ENCODE measurements around the gene MAN1C1.
"Not testable (repeated sequence)": the region's sequence is repeated elsewhere in the genome, so short reads cannot be mapped to it uniquely, and the experiment has no call there.

The MAN1C1 gene

DNA sequence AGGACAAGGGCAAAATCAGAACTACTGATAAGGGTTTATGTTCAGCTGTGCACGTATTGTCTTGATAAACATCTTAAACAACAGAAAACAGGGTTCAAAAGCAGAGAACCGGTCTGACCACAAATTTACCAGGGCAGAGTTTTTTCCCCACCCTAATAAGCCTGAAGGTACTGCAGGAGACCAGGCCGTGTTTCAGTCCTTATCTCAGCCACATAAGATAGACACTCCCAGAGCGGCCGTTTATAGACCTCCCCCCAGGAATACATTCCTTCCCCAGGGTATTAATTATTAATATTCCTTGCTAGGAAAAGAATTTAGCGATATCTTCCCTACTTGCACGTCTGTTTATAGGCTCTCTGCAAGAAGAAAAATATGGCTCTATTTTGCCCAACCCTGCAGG is 19.6 kb downstream of the MAN1C1 start:
- not testable (repeated sequence) for DNase-seq

DNA sequence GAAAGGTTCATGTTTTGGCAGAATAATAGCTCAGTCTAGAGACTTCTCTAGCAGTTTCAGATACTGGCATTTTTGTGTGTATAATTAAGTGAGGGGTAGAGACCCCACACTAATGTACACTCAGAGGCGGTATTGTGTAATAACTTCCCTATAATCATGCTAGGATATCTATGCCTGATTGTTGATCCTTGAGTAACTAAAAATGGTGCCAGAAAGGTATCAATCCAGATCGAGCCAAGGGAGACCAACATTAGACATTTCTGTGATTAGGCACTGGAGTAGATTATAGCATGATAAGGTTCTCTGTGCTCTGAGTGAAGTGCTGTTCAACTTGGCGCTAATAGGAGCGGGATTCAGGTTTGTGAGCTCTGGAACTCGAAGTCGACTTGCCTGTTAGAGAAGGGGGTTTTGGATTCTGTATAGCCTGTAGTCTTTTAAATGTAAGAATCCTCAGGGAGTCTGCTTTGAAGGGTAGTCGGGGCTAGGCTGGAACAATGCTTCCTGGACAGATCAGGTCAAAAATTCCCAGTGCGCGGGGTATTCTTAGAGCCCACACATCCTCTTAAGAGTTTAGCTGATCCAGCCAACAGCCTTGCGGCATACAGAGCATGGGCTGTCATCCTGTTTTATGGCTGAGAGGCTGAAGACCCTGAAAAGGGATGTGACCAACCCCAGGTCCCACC is 24.2 kb downstream of the MAN1C1 start:
- no peak for DNase-seq

DNA sequence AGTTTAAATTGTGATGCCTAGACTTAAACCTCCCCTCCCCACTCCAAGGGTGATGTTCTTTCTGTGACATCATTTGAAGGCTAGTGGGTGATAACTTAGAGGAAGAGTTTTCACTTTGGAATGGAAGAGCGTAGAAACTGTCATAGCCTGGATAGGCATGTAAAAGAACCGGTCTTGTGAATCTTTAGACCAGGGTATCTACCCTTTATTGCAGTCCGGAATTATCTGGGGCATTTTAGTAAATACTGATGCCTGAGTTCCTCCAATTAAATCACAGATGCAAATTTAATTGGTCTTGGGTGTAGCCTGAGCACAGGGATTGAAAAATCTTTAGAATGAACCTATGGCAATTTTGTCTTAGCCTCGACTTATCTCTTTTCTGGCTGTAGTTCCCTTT is 24.7 kb downstream of the MAN1C1 start:
- no peak for DNase-seq

DNA sequence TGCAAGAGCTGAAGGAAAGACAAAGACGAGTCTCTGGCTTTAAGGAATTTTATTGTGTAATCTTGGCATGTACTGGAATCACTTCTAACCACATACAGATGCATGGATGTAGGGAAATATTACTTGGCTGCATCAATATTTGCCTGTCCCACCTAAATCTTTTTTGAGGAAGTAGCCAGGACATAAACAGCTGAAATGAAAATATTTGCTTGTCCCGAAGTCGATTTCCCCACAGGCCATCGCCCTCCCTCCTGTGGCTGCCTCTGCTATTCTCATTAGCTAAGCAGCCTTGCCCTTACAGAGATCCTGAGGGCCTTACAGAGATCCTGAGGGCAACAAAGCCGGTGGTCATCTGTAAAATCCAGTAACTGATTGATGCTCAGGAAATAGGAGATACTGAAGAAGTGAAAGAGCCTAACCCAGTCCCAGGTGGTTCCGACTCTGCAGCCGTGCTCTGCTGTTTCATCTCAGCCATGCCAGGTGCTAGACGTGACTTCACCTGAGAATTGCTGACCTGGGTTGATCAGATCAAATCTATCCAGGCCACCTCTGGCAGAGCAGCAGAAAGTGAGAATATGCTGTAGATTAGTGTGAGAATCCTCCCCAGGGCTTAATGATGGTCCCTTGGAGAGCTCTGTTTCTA is 25.5 kb downstream of the MAN1C1 start:
- DNase-seq, result no peak

DNA sequence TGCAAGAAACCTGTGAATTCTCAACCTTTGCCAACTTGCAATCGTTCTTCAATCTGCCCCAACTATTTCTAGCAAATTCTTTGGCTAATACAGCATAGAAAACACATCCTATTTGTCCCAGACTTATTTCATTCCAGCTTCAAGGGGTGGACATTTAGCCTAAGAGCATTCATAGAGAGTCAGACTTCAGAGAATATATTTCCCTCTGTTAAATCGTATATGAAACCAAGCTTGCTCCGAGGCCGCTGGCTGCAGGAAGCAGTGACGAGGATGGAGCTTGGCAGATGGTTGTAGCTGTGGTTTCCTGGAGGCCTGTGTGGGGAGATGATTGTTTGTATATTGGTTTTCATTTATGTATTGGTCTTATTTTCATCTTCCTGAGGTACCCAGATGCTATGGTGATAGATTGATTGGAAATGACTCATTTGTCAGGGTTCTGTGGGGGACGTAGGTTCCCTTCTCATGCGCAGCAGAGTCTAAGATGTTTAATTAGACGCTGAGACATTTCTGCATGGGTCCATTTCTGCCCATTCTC is 26.1 kb downstream of the MAN1C1 start:
- peak; percentile 37 for DNase-seq

DNA sequence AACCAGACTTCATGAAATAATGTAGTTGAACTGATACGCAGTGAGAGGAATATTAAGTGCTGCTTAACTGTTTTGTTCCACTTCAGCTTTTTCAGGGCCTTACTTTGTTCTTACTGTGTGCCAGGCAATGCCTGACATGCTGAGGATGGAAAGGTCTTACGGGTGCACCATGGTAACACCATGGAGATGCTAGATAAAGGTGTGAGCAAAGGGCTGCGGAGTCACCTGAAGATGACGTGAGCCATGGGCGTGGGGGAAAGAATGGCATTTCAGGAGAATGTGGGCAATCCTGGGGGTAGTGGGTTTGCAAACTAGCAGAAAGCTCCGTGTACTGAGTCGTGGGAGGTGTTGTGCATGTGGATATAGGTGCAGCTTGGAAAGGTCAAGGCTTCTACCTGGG is 27.3 kb downstream of the MAN1C1 start:
- no peak for DNase-seq

DNA sequence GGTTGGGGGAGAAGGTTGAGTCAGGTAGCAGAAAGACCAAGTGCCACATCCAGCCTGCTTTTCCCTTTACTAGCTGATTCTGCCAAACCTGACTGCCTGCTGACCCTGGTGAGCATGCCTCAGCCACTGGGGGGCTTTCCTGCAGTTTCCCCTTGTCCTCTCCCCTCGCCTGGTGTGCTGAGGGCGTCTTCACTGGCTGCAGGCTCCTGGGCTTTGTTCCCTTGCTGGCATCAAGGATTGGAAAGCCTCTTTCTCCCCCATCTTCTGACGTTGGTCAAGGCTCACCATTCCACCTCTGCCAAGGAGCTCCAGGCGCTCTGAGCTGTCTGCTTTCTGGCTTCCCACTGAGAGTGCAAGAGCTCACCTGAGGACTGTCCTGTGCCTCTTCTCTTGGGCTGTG is 28.4 kb downstream of the MAN1C1 start:
- no peak for DNase-seq

DNA sequence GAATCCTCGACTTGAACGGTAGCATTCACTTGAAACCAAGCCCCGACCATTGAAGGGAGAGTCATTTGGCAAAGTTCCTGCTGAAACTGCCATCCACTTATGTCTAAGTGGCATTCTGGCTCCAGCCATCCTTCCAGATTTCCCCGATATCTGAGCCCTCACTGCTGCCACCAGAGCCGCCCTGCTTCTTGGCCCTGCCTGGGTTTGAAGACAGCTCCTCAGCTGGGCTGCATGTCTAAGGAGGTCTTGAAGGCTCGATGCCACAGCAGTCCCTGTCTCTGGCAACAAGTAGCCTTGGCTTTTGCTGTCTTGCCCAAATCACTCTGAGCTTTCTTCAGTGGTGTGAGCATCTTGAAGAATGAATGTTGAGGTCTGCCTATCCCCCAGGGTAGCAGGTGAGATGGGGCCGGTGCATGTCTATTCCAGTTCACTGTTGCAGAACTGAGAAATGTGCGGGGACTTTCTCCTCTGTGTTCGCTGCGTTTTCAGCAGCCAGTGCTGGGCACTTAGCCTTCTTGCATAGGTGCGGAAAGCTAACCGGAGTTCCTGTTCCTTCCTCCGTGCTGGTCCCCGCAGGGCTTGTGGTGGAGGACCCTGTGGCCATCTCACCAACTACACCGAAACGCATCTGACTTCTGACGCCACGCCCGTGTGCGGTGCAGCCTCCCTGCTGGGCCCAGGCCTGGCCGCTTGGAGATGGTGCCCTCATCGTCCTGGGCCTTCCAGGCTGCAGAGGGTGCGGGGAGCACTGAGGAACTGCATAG is 29.2 kb downstream of the MAN1C1 start:
- DNase-seq, result no peak

DNA sequence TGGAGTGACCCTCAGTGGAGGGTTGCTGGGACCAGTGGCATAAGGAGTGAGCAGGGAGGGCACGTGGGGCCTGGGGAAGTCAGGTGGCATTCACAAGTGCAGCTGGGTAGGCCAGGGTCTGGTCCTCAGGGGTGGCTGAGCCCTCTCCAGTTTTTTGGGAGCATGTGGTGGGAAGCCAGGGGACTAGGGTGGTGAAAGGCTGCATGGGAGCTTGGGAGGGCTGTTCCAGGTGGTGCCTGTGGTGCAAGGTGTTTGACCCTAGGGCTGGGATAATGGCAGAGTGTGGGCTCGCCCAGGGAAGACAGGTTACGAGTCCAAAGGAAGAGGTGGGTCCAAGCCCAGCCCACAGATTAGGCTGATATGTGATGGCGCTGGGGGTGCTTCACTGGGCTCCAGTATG is 30.5 kb downstream of the MAN1C1 start:
- DNase-seq, result no peak

DNA sequence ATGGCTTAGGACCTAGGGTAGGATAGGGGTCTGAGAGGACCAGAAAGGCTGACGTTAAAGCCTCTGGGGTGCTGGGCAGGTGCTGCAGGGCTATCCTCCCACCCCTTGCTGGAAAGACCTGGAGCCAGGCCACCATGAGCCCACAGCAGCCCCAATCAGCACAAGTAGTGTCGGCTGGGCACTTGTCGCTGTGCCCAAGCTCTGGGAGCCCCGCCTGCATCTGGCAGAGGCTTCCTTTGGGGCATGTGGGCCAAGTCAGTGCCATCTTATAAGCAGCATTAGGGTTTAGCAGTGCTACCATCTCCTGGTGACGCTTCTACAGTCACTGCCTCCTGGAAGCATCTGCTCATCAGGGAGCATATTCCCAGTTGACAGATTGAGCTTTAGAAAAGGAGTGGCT is 31.3 kb downstream of the MAN1C1 start:
- DNase-seq, result no peak

DNA sequence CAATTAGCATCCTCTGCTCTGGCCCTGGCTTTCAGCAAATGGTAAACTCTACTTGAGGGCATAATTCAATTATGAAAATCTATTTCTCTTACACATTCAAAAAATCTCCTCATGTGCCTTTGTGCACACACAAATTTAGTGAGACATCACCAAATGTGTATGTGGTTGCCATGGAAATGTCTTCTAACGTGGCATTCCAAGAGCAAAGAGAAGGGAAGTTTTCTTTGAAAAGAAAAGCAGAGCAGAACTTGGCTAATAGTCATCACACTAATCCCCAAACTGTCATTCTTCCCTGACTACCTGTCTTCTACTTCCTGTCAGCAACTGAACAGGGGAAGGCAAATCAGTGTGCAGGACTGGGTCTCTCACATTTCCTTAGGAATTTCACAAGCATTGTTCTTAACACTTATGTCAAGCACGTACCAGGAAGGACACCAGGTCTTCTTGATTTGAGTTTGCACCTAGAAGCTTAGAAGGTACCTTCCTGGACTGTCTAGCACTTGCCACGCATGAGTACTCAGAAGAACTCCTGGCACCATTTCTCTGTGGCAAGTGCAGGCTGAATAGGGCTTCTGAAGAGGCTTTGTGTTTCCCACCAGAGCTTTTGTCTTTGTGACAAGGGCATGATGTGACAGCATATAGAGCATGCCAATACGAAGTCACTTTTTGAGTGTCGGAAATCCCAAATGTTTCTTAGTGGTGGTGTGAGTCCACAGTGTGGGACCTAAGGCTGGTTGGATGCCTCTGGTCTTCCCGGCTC is 32.3 kb downstream of the MAN1C1 start:
- DNase-seq, result no peak

DNA sequence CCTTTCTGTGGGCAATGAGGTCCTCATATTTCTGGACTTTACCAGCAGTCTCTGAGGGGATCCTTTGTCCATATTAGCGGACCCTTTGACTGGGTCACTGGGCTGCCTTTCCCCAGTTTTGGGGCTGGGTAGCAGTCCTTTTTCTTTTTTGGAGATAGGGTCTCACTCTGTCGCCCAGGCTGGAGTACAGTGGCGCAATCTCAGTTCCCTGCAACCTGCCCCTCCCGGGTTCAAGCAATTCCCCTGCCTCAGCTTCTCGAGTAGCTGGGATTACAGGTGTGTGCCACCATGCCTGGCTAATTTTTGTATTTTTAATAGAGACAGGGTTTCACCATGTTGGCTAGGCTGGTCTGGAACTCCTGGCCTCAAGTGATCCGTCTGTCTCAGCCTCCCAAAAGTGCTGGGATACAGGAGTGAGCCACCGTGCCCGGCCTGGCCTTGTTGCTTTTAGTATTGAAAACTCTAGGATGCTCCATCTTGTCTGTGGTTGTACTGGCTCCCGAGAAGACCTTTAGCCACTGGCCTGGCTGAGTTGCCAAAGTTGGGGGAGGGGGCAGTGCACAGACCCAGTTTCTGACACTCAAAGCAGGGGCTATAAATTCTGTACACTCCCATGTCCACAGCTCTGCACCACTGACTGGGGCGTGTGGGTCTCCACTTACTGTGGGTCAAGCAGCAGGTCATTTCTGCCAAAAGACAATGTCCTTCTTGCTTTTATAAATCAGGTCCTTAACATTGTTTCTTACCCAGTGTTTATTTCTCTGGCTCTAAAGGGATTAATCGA is 33.1 kb downstream of the MAN1C1 start:
- no peak for DNase-seq

DNA sequence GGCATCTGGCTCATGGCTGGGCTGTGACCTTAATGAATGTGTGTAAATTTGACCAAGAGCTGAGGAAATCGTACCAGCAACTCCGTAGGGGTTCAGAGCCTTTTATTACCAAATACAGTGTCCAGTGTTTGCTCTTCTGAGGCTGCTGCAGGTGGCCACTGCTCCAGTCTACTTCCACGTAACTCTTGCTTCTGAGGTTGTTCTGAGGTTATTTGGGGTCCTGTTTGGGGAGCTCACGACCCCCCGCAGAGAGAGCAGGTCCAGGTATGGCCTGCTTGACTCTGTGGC is 33.6 kb downstream of the MAN1C1 start:
- no peak for DNase-seq

DNA sequence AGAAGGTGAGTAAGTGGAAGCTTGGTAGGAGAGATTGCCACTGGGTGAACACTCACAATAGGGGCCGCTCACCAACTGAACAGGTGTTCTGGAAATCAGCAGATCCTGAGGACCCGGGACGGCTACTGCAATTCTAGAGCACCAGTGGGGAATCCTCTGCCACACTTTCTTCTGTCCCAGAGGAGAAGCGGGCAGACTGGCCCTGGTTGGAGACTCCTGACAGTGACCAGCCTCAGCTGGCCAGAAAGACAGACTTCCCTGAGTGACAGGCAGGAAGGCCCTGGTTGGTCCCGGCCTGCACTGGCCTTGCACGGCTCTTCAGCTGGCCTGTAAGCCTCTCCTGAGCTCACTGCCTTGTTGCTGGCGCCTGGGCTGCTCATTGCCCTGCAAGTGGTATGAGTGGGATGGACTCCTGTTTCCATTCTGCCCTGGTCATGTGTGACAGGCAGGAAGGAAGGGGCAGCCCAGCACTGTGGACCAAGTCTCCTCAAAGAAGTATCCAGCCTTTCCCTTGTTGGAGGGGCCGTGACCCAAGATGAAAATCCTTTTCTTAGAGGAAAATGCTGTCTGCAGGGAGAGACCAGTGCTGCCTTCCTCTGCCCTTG is 34.5 kb downstream of the MAN1C1 start:
- no peak for DNase-seq

DNA sequence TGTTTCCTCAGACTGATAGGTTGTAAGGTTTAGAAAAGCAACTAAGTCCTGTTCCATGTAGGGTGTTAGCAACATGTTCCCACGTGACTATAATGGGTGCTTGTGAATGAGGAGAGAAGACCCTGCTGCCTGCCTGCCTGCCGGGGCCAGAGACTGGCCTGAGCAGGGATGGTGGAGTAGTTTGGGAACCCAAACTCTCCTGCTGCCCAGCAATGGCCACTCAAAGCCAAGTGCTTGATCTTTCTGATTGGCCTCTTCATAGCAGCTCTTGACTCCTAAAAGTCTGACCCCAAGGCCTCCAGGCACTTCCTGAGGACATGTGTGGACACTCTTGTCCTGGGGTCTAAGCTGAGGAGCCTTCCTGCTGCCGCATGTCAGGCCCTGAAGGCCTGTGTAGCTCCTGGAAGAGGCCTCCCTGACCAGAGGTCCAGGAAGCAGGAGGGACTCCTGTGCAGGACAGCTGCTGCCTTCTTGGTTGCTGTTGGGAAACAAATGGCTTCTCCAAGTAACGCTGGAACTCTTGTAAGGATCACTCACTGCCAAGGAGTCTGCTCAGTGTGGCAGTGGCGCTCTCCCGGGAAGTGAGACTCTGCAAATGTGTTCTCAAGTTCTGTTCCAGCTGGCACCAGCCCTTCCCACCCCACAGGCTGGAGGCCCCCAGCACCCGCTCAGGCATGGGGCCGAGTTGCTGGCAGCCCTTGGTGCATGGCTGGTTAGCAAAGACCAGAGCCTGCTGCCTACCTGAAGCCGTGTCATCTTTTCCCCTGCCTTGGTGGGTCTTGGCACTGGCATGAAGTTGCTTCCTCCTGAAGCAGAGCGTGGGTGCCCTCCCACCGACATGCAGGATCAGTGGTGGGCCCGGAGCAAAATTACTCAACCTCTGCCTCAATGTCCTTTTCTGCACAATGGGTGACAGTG is 35.5 kb downstream of the MAN1C1 start:
- no peak for DNase-seq

DNA sequence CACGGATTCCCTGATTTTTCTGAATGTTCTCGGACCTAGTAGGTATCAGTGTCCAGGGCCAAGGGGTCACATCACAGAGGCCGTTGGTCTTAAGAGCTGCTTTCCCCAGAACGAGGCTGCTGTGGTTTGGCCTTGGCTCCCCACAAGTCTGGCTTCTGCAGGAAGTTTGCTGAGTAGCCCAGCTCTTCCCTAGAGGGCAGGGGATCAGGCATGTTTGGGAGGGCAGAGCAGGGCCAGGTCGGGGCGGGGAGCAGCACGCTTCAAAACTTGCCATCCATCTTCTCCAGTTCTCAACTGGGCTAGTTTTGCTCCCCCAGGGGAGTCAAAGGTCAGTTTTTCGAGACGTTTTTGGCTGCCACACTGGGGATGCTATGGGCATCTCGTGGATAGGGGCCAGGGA is 37.0 kb downstream of the MAN1C1 start:
- no peak for DNase-seq

DNA sequence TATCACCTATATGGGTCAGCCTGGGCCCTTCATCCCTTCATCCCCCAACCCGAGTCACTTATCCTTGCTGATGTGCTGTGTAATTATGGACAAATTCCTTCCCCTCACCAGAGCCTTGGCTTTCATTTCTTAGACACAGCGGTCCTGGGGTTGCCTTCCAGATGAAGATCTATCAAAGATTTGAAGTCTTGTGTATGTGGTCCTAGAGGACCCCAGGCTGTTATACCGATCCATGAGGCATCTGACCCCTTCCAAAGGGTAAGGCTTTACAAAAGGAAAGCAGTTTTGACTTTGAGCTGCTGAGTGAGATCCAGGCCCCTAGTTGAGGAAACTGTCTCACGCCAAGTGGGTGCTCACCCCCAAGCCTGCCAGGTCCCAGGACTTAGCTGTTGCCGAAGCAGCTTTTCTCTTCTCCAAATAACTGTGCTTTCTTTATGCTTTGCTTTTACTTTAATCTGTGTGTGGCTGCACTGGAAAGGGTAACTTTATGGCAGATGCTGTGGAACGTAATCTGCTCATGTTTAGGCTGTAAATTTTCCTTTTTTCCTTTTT is 37.6 kb downstream of the MAN1C1 start:
- no peak for DNase-seq

DNA sequence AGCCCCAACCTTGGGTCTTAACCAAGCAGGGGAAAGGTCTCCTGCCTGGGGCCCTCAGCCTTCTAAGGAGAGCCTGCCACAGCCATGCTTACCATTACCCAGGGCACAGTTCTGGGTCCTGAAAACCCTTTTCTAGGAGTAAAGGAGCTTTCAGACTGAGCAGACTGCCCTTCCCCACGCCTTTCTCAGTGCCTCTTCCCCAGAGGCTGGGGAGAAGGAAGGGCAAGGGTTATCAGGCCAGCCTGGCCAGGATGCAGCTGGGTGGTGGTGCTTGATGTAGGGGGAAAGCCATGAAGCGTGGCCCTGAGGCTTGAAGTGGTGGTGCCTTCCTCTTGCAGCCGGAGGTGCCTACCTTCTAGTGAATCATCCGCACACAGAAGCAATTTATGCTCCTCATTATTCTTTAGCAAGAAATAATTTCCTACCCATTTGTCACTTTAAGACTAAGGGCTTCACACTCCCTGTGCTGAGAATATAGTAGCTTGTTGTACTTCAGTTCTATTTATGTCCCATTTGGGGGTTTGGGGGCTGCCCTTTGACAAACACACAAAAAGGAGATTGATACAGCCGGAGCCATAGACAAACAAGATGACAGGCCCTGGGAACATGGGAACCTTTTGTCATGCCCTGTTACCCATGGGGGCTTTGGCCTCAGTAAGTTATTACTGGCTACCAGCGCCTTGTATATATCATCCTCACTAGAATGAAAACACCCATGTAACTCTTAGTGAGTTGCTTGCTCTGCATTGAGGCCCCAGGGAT is 40.7 kb downstream of the MAN1C1 start:
- no peak for DNase-seq

DNA sequence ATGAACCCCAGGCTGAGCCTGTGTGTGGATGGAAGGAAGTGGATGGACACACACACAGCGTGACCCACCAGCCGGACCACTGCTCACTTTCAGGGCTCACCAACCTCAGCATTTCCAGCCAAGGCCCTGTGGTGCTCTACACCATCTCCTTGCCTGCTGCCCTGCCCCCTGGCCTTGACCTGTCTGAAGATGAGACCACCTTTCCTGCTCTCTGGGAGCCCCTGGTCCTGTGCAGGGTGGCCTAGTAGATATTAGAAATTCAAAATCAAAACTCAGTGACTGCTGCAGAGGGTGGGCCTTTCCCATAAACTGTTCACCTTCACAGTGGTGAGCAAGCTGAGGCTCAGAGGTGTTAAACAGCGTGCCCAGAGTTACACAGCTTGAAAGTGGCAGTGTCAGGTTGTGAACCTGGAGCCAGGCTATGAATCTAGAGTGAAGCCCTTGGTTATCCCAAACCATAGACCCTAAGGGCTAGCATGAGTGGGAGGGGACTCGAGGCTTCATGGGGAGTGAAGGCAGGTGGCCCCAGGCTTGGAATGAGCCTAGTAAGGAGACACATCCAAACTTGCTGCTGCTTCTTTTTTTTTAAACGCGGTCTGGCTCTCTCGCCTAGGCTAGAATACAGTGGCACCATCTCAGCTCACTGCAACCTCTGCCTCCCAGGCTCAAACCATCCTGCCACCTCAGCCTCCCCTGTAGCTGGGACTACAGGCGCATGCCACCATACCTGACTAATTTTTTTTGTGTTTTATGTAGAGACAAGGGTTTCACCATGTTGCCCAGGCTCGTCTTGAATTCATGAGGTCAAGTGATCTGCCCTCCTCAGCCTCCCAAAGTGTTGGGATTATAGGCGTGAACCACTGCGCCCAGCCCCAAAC is 41.5 kb downstream of the MAN1C1 start:
- no peak for DNase-seq

Measured in activated T-cell treated with anti-CD3 and anti-CD28 coated beads for 4 hours (primary cell).